BLaER1 treated with 17β-estradiol and CSF1 and Interleukin-3, amounts not matched to agents 10 nM and 100 nM (cell line): ENCODE results near the gene GALNT9.
A peak's percentile ranks its signal among the peaks of the same experiment; 100 is the strongest.

Experiments used
- H3K27ac ChIP-seq, 11 experiments: shearing (Covaris generic); formaldehyde crosslinking; 2 replicates each; pipeline ENCODE4 v1.8.1; 2022
- H3K27me3 ChIP-seq, 11 experiments: shearing (Covaris generic); formaldehyde crosslinking; 2 replicates each; pipeline ENCODE4 v1.8.1; 2022
- H3K36me3 ChIP-seq, 11 experiments: shearing (Covaris generic); formaldehyde crosslinking; 2 replicates each; pipeline ENCODE4 v1.8.1; 2022
- H3K4me1 ChIP-seq, 10 experiments: shearing (Covaris generic); formaldehyde crosslinking; 2 replicates each; pipeline ENCODE4 v1.8.1; 2022
- H3K4me2 ChIP-seq, 11 experiments: shearing (Covaris generic); formaldehyde crosslinking; 2 replicates each; pipeline ENCODE4 v1.8.1; 2022
- H3K4me3 ChIP-seq, 10 experiments: shearing (Covaris generic); formaldehyde crosslinking; 2 replicates each; pipeline ENCODE4 v1.8.1; 2022
- H3K9ac ChIP-seq, 11 experiments: shearing (Covaris generic); formaldehyde crosslinking; 2 replicates each; pipeline ENCODE4 v1.8.1; 2022
- H3K9me3 ChIP-seq, 11 experiments: shearing (Covaris generic); formaldehyde crosslinking; replicated peaks in 1 of 11; 2 replicates each; pipeline ENCODE4 v1.8.1; 2022
- H4K20me1 ChIP-seq, 11 experiments: shearing (Covaris generic); formaldehyde crosslinking; 2 replicates each; pipeline ENCODE4 v1.8.1; 2022
- Cebpa-rat ChIP-seq, 11 experiments: shearing (Covaris generic); IDR thresholded peaks; 2 replicates each; pipeline ENCODE4 v1.8.1; 2022

Gene GALNT9

DNA sequence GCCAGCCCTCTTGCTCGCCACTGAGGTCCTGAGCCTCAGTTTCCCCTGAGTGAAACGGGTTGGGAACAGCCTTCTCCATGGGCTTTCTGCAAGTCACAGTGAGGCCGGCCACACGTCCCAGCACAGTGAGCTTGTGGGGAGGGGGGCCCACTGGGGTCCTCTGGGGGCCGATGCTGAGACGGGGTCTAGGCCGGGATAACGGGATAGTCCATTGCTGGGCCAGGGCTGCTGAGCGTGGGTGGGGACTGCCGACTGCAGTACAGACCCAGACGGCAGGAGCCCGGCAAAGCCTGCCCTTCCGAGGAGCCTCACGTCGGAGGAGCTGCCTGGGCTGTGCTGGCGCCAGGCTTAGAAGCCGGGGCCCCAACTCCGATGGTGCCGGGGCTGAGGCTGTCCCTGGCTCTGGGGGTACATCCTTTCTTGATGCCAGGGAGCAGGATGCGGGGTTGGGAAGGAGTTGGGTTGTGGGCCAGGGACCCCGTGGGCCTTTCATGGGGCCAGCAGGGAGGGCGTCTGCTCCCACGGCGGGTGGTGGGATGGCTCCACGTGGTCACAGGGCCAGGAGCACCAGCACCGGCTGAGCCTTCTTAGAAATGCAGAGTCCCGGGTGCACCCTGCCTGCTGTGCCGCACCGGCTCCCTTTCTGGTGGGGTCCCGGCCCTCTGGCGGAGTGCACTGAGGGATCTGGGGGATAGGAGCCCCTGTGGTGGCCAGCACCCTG lies 160.9 kb downstream of the GALNT9 start:
- no peaks in the 10 kb centered on the region for H3K9me3 ChIP-seq
- peak overlapping the region in 2 of 10 experiments; percentile 24; a peak in 2 of 20 replicates for H3K4me3 ChIP-seq
- no peak for TF ChIP-seq Cebpa-rat (IDR thresholded peaks at IDR 0.05)
- peak overlapping the region in 10 of 11 experiments; percentile 22 to 78 (median 54); a peak in 17 of 22 replicates for H3K9ac ChIP-seq
- H3K27me3 ChIP-seq = peaks cover 15 to 56% (median 34%) of the 10 kb centered on the region in 11 experiments; a peak in 20 of 22 replicates
- peak overlapping the region; percentile 80 to 91 (median 84) for H3K4me2 ChIP-seq
- peaks cover 38 to 73% (median 70%) of the 10 kb centered on the region in 10 experiments for H3K4me1 ChIP-seq
- H4K20me1 ChIP-seq = peaks cover 0 to 20% (median 0%) of the 10 kb centered on the region in 11 experiments; a peak in 4 of 22 replicates
- H3K27ac ChIP-seq = peak overlapping the region in 10 of 11 experiments; percentile 38 to 90 (median 71); a peak in 19 of 22 replicates
- no peaks in the 10 kb centered on the region for H3K36me3 ChIP-seq

DNA sequence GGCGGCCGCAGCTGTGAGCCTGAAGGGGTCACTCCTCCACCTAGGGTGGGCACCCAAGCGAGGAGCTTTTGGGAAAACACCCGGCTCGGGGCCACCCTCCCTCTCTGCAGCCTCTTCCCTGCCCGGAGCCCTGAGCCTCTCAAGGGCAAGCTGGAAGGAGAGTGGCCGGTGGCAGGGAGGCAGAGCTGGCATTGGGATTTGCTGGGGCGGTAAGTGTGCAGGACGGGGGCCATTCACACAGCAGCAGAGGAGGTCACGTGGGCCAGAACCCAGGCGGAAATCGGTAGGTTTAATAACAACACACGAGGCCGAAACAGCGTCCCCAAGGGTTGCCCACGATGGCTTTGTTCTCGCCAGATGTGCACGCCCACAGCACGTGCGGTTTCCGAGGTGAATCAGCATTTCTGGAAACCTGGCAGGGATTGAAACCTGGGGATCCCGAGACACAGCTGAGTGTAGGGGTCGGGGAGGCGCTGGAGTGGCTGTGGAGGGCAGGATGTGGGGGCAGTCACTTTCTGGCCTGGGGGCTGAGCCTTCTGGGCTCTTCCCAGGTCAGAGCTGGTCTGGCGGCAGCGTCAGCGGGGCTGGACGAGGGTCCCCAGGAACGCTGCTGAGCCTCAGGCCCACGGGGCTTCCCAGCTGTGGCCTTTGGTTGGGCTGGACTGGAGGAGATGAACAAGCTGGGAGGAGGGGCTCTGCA lies 161.6 kb downstream of the GALNT9 start:
- peak overlapping the region; percentile 80 to 91 (median 84) for H3K4me2 ChIP-seq
- peaks cover 0 to 19% (median 0%) of the 10 kb centered on the region in 11 experiments; a peak in 3 of 22 replicates for H4K20me1 ChIP-seq
- H3K36me3 ChIP-seq = no peaks in the 10 kb centered on the region
- TF ChIP-seq Cebpa-rat (IDR thresholded peaks at IDR 0.05) = no peak
- peak overlapping the region in 10 of 11 experiments; percentile 38 to 90 (median 71); a peak in 19 of 22 replicates for H3K27ac ChIP-seq
- peak overlapping the region in 5 of 10 experiments; percentile 6 to 51 (median 24); a peak in 6 of 20 replicates for H3K4me3 ChIP-seq
- H3K9me3 ChIP-seq = no peaks in the 10 kb centered on the region
- peak overlapping the region in 10 of 11 experiments; percentile 22 to 78 (median 54); a peak in 18 of 22 replicates for H3K9ac ChIP-seq
- H3K27me3 ChIP-seq = peaks cover 16 to 55% (median 34%) of the 10 kb centered on the region in 11 experiments; a peak in 20 of 22 replicates
- peaks cover 38 to 73% (median 70%) of the 10 kb centered on the region in 10 experiments for H3K4me1 ChIP-seq

DNA sequence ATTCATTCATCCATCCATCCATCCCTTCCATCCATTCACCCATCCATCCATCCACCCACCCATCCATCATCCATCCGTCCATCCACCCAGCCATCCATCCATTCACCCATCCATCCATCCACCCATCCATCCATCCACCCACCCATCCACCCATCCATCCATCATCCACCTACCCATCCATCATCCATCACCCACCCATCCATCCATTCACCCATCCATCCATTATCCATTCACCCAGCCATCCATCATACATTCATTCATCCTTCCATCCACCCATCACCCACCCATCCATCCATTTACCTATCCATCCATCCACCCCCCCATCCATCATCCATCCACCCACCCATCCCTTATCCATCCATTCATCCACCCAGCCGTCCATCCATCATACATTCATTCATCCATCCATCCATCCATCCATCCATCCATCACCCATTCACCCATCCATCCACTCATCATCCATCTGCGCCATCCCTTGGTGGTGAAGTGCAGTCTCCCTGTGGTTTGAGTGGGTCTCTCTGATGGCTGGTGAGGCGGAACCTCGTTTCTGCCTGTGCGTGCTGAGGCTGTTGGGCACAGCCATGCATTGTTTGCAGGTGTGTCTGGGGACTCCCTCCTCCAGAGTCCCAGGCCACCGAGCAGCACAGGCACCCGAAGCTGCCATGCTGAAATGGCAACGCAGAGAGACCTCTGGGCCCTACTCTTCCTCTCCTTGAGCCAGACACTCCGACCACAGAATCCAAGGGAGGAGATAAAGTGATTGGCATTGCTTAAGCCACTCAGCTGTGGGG lies 162.4 kb downstream of the GALNT9 start:
- Histone ChIP-seq H3K4me2 (peak overlapping the region; percentile 80 to 91 (median 84)), H3K9me3 (no peaks in the 10 kb centered on the region), H3K9ac (peak overlapping the region in 6 of 11 experiments; percentile 38 to 78 (median 64); a peak in 9 of 22 replicates), H3K27me3 (peaks cover 13 to 50% (median 34%) of the 10 kb centered on the region in 11 experiments; a peak in 20 of 22 replicates), H3K4me1 (peaks cover 40 to 73% (median 70%) of the 10 kb centered on the region in 10 experiments), H3K4me3 (peak overlapping the region in 3 of 10 experiments; percentile 6 to 51 (median 24); a peak in 3 of 20 replicates), H3K36me3 (no peaks in the 10 kb centered on the region), H4K20me1 (peaks cover 0 to 16% (median 0%) of the 10 kb centered on the region in 11 experiments; a peak in 3 of 22 replicates), H3K27ac (peak overlapping the region in 9 of 11 experiments; percentile 53 to 90 (median 72); a peak in 17 of 22 replicates)
- no peak for TF ChIP-seq Cebpa-rat (IDR thresholded peaks at IDR 0.05)

DNA sequence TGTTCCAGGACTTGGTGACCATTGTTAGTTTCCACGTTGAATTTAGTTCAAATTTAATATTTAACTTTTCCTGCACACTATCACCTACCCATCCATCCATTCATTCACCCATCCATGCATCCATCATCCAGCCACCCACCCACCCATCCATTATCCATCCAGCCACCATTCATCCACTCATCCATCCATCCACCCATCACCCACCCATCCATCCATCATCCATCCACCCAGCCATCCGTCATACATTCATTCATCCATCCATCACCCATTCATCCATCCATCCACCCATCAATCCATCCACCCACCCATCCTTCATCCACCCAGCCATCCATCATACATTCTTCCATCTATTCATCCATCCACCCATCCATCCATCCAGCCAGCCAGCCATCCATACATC lies 163.3 kb downstream of the GALNT9 start:
- no peak for TF ChIP-seq Cebpa-rat (IDR thresholded peaks at IDR 0.05)
- Histone ChIP-seq H3K27me3 (peaks cover 13 to 43% (median 33%) of the 10 kb centered on the region in 11 experiments; a peak in 20 of 22 replicates), H3K4me3 (no peak overlapping the region), H3K27ac (no peak overlapping the region), H3K9me3 (peaks cover 0 to 6% (median 0%) of the 10 kb centered on the region in 11 experiments; a peak in 8 of 22 replicates), H3K36me3 (no peaks in the 10 kb centered on the region), H3K4me2 (no peak overlapping the region), H3K9ac (no peak overlapping the region), H3K4me1 (peaks cover 37 to 68% (median 65%) of the 10 kb centered on the region in 10 experiments), H4K20me1 (peaks cover 0 to 13% (median 0%) of the 10 kb centered on the region in 11 experiments; a peak in 3 of 22 replicates)

DNA sequence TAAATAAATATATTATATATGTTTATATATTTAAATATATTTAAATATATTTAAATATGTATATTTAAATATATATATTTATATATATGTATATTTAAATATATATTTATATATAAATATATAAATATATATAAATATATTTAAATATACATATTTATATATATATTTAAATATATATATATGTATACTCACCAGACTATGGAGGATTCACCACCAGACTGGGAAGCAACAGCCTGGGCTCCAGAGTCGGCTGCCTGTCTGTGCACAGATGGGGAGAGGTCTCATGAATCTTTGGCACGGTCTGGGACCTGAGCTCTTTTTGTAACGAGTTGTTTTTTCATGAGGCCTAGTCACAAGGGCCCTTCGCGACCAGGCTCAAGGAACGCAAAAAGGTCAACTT lies 163.8 kb downstream of the GALNT9 start:
- Histone ChIP-seq H3K4me2 (no peak overlapping the region), H4K20me1 (peaks cover 0 to 16% (median 0%) of the 10 kb centered on the region in 11 experiments; a peak in 4 of 22 replicates), H3K27me3 (peaks cover 13 to 40% (median 34%) of the 10 kb centered on the region in 11 experiments; a peak in 20 of 22 replicates), H3K9me3 (peaks cover 0 to 8% (median 0%) of the 10 kb centered on the region in 11 experiments; a peak in 8 of 22 replicates), H3K4me1 (peaks cover 37 to 66% (median 60%) of the 10 kb centered on the region in 10 experiments), H3K36me3 (no peaks in the 10 kb centered on the region), H3K4me3 (no peak overlapping the region), H3K27ac (no peak overlapping the region), H3K9ac (no peak overlapping the region)
- TF ChIP-seq Cebpa-rat (IDR thresholded peaks at IDR 0.05) = no peak

DNA sequence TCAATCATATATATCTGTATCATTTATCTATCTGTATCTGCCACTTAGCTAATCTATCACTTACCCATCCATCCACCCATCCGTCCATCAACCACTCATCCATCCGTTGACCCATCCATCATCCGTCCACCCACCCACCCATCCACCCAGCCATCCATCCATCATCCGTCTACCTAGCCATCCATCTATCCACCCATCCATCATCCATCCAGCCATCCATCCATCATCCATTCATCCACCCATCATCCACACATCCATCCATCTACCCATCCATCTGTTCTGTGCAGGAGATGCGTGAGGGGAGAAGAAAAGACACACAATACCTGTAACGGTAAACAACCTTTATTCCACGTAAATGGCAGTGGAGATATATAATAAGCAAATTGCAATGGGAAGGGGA lies 165.0 kb downstream of the GALNT9 start:
- H3K4me1 ChIP-seq = peaks cover 43 to 64% (median 59%) of the 10 kb centered on the region in 10 experiments
- H3K36me3 ChIP-seq = no peaks in the 10 kb centered on the region
- H3K4me3 ChIP-seq = no peak overlapping the region
- peaks cover 13 to 39% (median 27%) of the 10 kb centered on the region in 11 experiments; a peak in 20 of 22 replicates for H3K27me3 ChIP-seq
- no peak overlapping the region for H3K27ac ChIP-seq
- peaks cover 0 to 8% (median 0%) of the 10 kb centered on the region in 11 experiments; a peak in 8 of 22 replicates for H3K9me3 ChIP-seq
- TF ChIP-seq Cebpa-rat (IDR thresholded peaks at IDR 0.05) = no peak
- peaks cover 0 to 22% (median 0%) of the 10 kb centered on the region in 11 experiments; a peak in 3 of 22 replicates for H4K20me1 ChIP-seq
- H3K4me2 ChIP-seq = 0 out of 22 replicates have a peak overlapping the region, but pooled peaks of 1 of the 11 experiments have one; percentile 99
- no peak overlapping the region for H3K9ac ChIP-seq

DNA sequence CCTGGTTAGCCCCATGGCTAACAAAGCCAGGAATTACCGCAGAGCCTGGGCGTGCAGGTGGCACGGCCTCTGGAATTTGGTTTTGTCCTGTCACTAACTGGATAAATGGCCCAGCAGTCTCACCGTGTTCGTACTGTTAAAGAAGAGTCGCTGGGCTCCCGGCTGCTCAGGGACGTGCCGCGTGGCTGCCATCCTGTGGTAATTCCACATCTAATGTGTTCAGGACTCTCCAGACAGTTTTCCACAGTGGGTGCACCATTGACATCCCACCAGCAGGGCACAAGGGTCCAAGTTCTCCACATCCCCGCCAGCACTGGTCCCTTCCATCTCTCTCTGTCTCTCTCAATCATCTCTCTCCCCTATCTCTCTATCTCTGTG lies 165.5 kb downstream of the GALNT9 start:
- H3K36me3 ChIP-seq = no peaks in the 10 kb centered on the region
- H3K4me1 ChIP-seq = peaks cover 43 to 67% (median 61%) of the 10 kb centered on the region in 10 experiments
- H3K27me3 ChIP-seq = peaks cover 13 to 39% (median 27%) of the 10 kb centered on the region in 11 experiments; a peak in 20 of 22 replicates
- H4K20me1 ChIP-seq = peaks cover 0 to 22% (median 0%) of the 10 kb centered on the region in 11 experiments; a peak in 4 of 22 replicates
- no peak for TF ChIP-seq Cebpa-rat (IDR thresholded peaks at IDR 0.05)
- H3K4me2 ChIP-seq = peak overlapping the region; percentile 88 to 99 (median 93); a peak in 20 of 22 replicates
- H3K9me3 ChIP-seq = peaks cover 0 to 8% (median 0%) of the 10 kb centered on the region in 11 experiments; a peak in 8 of 22 replicates
- H3K27ac ChIP-seq = peak overlapping the region in 9 of 11 experiments; percentile 69 to 89 (median 81); a peak in 11 of 22 replicates
- H3K9ac ChIP-seq = peak overlapping the region in 5 of 11 experiments; percentile 72 to 79 (median 78); a peak in 3 of 22 replicates
- H3K4me3 ChIP-seq = peak overlapping the region in 1 of 10 experiments; percentile 62; a peak in 2 of 20 replicates
